ENCODE data around the gene PCDHGA2. TPM values are rescaled to one million over a fixed set of nuclear protein-coding genes. Genes with fewer than 3 reads are reported as not detected.

PCDHGA2 gene
- total and polyA plus RNA-seq, 2 experiments from 2014 or later, result 0.45 to 1.0 TPM

DNA sequence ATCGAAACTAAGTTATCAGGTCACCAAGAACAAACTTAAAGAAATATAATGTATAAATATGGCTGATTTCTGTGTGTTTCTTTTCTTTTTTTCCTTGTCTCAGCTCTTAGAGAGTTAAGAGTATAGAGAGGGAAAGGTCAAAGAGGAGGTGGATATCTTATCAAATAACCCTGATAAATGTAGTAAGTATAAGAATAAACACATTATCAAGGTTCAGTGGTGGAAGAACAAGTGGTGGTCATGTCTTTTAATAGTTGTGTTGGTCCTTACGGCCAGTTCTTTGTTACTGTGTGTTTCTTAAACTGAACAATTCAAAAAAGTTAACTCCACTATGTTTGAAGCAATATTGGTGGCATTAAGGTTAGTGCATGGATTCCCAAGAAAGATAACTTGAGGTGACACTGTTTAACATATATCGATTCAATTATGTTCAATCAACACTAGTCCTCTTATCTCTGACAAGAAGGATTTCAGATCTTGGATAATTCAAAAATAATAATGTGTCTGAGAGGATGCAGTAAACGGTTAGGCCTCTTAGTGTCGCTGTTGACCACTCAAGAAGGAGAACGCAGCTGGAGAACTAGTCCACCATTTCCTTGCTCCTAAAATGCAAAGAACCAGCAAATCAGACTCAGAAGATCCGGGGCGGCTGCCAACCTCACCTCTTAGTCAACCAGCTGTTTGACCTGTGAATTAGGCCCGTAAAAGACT is 4.8 kb downstream of the PCDHGA2 start, which contains the start of gene PCDHGA3:
Gene PCDHGA3 (plus strand): TSS at position 588 of the 711 bp plus-strand sequence. CDS start 205 bp downstream, outside the sequence.
- H3K4me1 Mint-ChIP-seq, result no peaks in the 10 kb centered on the region; the same call in 2 of the 3 replicates
- no peak within 1 kb of the TSS for H3K27ac Mint-ChIP-seq

DNA sequence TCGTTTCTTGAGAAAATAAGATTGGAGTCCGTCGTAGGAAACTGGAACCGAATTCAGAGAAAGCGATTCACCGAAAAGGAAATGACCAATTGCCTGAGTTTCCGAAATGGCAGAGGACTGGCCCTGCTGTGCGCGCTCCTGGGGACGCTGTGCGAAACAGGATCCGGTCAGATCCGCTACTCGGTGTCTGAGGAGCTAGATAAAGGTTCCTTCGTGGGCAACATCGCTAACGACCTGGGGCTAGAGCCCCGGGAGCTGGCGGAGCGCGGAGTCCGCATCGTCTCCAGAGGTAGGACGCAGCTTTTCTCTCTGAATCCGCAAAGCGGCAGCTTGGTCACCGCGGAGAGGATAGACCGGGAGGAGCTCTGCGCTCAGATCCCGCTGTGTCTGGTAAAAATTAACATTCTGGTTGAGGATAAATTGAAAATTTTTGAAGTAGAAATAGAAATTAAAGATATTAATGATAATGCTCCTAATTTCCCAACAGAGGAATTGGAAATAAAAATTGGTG is 5.4 kb downstream of the PCDHGA2 start:
- Mint-ChIP-seq H3K9me3 (peaks cover 70% of the 10 kb centered on the region), H3K27me3 (ENCODE audit: insufficient read depth, low read depth, poor library complexity) (peaks cover 2% of the 10 kb centered on the region), H3K27ac (no peak overlapping the region), H3K4me3 (no peak overlapping the region), H3K4me1 (no peaks in the 10 kb centered on the region; the same call in 2 of the 3 replicates), H3K36me3 (ENCODE audit: low read depth) (peaks cover 34% of the 10 kb centered on the region)
- H3K9me2 ChIP-seq (ENCODE audit: insufficient read depth), result no peaks in the 10 kb centered on the region
- H3K36me3 ChIP-seq (ENCODE audit: insufficient read depth), result no peaks in the 10 kb centered on the region
- no peak overlapping the region for H3K4me2 ChIP-seq
- TF ChIP-seq CTCF (conservative IDR thresholded peaks at IDR 0.05; ENCODE audit: low read depth in 2 of 2), result 0 out of 4 replicates have a peak, but pooled peaks of 1 of the 2 experiments have one; percentile 8
- no peak for TF ChIP-seq REST (IDR thresholded peaks at IDR 0.05; ENCODE audit: unreplicated experiment)
- TF ChIP-seq, protein P1, sequence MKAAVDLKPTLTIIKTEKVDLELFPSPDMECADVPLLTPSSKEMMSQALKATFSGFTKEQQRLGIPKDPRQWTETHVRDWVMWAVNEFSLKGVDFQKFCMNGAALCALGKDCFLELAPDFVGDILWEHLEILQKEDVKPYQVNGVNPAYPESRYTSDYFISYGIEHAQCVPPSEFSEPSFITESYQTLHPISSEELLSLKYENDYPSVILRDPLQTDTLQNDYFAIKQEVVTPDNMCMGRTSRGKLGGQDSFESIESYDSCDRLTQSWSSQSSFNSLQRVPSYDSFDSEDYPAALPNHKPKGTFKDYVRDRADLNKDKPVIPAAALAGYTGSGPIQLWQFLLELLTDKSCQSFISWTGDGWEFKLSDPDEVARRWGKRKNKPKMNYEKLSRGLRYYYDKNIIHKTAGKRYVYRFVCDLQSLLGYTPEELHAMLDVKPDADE (IDR thresholded peaks at IDR 0.05), result no peak
- TF ChIP-seq ZNF114 (CRISPR knock-in tag; IDR thresholded peaks at IDR 0.05), result no peak
- no peak for TF ChIP-seq POLR2AphosphoS5 (IDR thresholded peaks at IDR 0.05; ENCODE audit: low read depth)
- TF ChIP-seq STAT1 (IDR thresholded peaks at IDR 0.05; ENCODE audit: unreplicated experiment), result no peak
- H2AFZ ChIP-seq, result peak overlapping the region; percentile 66; the same call in 1 of the 2 replicates
- no peak overlapping the region for H3K27ac ChIP-seq (ENCODE audit: low read depth)
- no peaks in the 10 kb centered on the region for H4K20me1 ChIP-seq (replicated peaks; ENCODE audit: insufficient read depth)
- H3K4me1 ChIP-seq (ENCODE audit: insufficient read depth), result no peaks in the 10 kb centered on the region
- H3K4me3 ChIP-seq, result no peak overlapping the region
- no peaks in the 10 kb centered on the region for H3K27me3 ChIP-seq (ENCODE audit: insufficient read depth)
- DNase-seq (ENCODE audit: low spot score) (no peak), ATAC-seq (no peak)
- H3K79me2 ChIP-seq (replicated peaks; ENCODE audit: insufficient read depth), result no peaks in the 10 kb centered on the region
- H3F3A ChIP-seq (replicated peaks; ENCODE audit: low read depth), result no peaks in the 10 kb centered on the region

More for the DNA sequence above, 4.8 kb downstream of the PCDHGA2 start, which contains the start of gene PCDHGA3:
- H3K27me3 Mint-ChIP-seq (ENCODE audit: insufficient read depth, low read depth, poor library complexity), result peaks cover 2% of the 10 kb centered on the region
- H3F3A ChIP-seq (replicated peaks; ENCODE audit: low read depth), result no peaks in the 10 kb centered on the region
- no peak within 1 kb of the TSS for H3K4me3 ChIP-seq
- peaks cover 76% of the 10 kb centered on the region for H3K9me3 Mint-ChIP-seq
- no peak within 1 kb of the TSS for H3K4me3 Mint-ChIP-seq
- no peaks in the 10 kb centered on the region for H3K4me1 ChIP-seq (ENCODE audit: insufficient read depth)
- H3K9me2 ChIP-seq (ENCODE audit: insufficient read depth), result no peaks in the 10 kb centered on the region
- no peaks in the 10 kb centered on the region for H3K27me3 ChIP-seq (ENCODE audit: insufficient read depth)
- H4K20me1 ChIP-seq (replicated peaks; ENCODE audit: insufficient read depth), result no peaks in the 10 kb centered on the region
- DNase-seq (ENCODE audit: low spot score) (peak; percentile 79), ATAC-seq (no peak)
- H3K27ac ChIP-seq (ENCODE audit: low read depth), result no peak within 1 kb of the TSS
- H3K36me3 Mint-ChIP-seq (ENCODE audit: low read depth), result peaks cover 38% of the 10 kb centered on the region
- H3K4me2 ChIP-seq, result no peak within 1 kb of the TSS
- TF ChIP-seq EZH2 (IDR thresholded peaks at IDR 0.05; ENCODE audit: low read depth, unreplicated experiment) (no peak), CTCF (conservative IDR thresholded peaks at IDR 0.05; ENCODE audit: low read depth in 2 of 2) (peak; percentile 72 to 74)
- no peaks in the 10 kb centered on the region for H3K79me2 ChIP-seq (replicated peaks; ENCODE audit: insufficient read depth)
- H2AFZ ChIP-seq, result peak within 1 kb of the TSS; percentile 66; the same call in 1 of the 2 replicates
- H3K36me3 ChIP-seq (ENCODE audit: insufficient read depth), result no peaks in the 10 kb centered on the region

Measured in GM23338 (cell line).